GM12873 (cell line): ENCODE results near the gene VPS11.
A peak's percentile ranks its signal among the peaks of the same experiment; 100 is the strongest.

ENCODE experiments used
- TF ChIP-seq, protein P1 (sequence below): IDR thresholded peaks from 2 replicates; pipeline ENCODE4 v1.5.1; 2012; ENCODE audit warnings: low read depth, mild to moderate bottlenecking, moderate library complexity, low read length, control low read depth; ENCODE audit not compliant: insufficient read depth; ENCODE audit errors: missing control alignments

Gene VPS11

DNA sequence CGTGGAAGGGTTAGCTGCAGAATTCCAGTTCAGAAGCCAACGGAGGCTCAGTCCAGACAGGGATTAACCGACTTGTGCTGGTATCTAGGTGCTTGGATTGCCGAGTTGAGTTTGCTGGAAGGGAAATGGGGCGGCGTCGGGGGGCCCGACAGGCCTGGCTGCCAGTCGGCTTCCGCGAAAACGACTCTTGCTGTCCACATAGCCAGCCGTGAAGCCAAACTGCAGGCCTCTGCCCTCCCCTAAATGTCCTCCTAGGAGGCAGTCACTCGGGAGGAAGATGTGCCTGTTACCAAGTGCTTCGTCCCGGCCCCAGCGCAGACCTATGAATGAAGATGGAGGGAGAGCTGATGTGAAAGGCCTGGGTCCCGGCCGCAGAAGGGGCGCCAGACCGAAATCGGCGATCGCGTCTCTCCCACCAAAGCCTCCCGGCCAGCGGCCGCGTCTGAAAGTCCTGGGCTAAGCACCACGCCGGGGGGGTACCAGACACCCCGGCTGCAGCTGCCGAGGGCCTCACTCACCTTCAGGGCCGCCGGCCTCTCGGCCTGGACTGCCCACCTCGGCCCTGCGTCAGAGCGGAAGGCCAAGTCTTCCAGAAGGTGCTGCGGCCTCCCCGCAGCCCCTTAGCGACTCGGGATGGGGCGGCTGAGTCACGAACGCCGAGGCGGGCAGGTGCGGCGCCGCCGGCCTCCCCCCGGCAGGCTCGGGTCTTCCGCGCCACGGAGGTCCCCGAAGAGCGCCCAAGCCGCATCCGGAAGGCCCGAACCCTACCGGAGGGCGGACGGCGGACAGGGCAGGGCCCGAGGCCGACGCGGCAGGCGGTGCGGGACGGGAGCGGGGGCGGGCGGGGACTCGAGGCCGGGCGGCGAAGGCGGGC is 26.6 kb downstream of the VPS11 start:
- TF ChIP-seq, protein P1, sequence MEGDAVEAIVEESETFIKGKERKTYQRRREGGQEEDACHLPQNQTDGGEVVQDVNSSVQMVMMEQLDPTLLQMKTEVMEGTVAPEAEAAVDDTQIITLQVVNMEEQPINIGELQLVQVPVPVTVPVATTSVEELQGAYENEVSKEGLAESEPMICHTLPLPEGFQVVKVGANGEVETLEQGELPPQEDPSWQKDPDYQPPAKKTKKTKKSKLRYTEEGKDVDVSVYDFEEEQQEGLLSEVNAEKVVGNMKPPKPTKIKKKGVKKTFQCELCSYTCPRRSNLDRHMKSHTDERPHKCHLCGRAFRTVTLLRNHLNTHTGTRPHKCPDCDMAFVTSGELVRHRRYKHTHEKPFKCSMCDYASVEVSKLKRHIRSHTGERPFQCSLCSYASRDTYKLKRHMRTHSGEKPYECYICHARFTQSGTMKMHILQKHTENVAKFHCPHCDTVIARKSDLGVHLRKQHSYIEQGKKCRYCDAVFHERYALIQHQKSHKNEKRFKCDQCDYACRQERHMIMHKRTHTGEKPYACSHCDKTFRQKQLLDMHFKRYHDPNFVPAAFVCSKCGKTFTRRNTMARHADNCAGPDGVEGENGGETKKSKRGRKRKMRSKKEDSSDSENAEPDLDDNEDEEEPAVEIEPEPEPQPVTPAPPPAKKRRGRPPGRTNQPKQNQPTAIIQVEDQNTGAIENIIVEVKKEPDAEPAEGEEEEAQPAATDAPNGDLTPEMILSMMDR = no peak

DNA sequence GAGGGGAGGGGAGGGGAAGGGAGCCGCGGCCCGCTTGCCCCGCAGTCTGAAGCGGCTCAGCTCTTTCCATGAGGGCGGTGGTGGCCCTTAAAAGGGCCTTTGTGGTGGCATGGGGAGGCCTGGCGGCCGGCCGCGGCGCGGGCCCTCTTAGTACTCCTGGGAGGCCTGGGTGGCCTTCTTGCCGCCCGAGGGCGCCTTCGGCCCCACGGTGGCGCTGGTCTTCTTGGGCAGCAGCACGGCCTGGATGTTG is 27.1 kb downstream of the VPS11 start:
- TF ChIP-seq, protein P1 = peak; percentile 65

DNA sequence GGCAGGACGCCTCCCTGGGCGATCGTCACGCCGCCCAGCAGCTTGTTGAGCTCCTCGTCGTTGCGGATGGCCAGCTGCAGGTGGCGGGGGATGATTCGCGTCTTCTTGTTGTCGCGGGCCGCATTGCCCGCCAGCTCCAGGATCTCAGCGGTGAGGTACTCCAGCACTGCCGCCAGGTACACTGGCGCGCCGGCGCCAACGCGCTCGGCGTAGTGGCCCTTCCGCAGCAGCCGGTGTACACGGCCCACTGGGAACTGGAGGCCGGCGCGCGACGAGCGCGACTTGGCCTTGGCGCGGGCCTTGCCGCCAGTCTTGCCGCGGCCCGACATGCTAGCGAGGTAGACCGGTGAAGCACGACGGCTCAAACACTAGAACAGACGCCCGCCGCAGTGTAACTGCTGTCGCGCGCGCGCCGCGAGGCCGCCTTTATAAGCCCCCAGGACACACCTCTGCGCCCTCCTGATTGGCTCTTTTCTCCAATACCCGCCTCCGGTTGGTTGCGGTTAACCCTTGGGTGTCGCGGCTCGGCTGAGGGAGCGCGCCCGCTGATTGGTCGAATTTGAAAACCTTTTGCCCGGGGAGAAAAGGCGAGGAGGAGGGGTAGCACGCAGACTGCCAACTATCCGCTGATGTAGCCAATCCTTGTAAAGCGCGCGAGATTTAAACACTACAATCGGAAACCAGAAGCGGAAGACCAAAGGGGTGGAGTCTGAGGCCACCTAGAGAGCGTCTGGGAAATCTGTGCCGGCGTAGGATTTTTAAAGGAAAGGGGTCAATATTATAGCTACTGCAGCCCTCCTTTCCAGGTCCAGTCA is 27.7 kb downstream of the VPS11 start:
- TF ChIP-seq, protein P1 = no peak

DNA sequence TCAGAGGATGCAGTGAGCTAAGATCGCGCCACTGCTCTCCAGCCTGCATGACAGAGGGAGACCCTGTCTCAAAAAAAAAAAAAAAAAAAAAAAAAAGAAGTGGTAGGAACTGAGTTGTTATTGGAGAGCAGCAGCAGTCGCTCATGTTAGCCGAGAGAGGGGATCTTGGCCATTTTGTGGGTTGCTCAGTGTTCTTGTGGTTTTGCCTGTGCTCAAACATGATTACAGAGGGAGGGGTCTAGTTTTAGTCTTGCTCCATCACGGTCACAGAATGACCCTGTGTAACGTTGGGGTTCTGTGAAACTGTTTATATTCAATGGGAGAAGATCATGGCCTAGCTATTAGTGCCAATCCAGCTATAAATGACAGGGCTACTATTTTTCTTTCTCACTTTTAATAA is 32.1 kb downstream of the VPS11 start:
- TF ChIP-seq, protein P1 = no peak

DNA sequence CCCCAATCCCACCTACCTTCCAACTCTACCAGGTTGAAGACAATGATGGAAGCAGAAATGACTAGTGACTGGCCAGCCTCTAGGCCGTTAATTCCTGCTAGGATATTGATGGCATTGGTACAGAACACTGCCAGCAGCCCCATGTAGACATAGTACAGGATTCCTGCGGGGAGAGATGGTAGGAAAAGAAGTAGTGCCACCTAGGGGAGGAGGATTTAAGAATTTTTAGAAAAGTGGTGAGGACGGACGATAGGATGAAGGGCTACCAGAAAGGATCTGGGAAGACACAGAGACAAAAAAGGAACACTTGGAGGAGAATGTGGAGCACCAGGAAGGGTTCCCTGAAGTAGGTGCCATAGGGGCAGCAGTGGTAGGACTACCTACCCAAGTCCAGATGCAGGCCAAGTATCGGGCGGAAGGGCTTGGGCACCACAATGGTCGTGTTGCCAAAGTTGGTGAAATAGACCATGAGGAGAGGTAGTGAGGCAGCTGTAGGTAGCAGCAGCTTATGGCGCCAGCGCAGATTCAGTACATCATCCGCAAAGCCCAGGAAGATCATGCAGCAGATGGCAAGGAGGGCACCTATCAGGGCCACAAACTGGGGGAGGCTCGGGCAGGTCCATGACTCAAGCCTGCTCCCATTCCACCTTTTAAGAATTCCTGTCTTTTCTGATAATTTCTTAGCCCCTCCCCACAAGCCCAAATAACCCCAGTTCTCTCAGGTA is 32.8 kb downstream of the VPS11 start:
- TF ChIP-seq, protein P1 = peak; percentile 38

DNA sequence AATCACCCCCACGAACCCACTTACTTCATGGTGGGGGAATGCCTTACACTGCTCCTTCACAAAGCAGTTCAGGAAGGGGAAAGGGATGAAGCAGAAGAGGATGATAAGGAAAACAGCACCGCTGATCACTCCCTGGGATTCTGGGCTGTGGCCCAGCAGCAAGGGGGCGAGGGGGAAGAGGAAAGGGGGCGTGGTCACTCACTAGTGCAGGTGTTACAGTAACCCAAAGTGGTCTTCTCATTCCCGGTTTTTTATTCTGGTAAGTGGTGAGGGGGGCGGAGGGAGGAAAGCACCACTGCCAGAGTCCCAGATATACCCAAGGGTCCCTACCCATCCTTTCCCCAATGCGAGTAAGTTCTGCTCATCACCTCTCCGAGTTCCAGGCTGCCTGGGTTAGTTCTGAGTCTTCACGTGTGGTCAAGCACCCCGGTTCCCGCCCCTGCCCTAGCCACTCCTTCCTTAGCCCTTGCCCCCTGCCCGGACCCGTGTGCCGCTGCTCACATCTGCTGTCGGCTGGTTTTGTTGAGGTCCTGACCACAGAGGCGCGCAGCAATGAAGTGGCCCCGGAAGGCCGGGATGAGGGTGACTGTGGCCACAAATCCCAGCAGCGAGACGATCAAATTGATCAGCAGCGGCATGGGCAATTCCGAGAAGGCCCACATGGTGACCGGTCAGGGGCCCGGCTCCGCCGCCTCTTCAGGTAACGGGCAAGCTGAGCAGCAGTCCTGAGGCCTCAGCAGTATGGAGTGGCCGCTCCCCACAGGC is 33.6 kb downstream of the VPS11 start:
- TF ChIP-seq, protein P1 = peak; percentile 16
